Measurements from ENCODE around the gene ANKRD1. TPM values are rescaled to one million over a fixed set of nuclear protein-coding genes. Genes with fewer than 3 reads are reported as not detected.
"Not testable (repeated sequence)": the region's sequence is repeated elsewhere in the genome, so short reads cannot be mapped to it uniquely, and the experiment has no call there.

The ANKRD1 gene
- polyA plus RNA-seq (2014; cell fraction: cytosol; rRNA removed), result not detected in 2 replicates
- not detected in 2 replicates for polyA plus RNA-seq (2014; cell fraction: nucleus; rRNA removed)

GRCh38 chr10:90920986-90921666 is at the start of gene ANKRD1:
Gene ANKRD1 (minus strand): TSS chr10:90921087. CDS start chr10:90921027, 60 bp downstream.
- DNase-seq (ENCODE audit: low spot score), result no peak

GRCh38 chr10:90969947-90970673 is 49.2 kb upstream of the ANKRD1 start:
- DNase-seq (ENCODE audit: low spot score), result no peak

GRCh38 chr10:90969121-90969534 is 48.2 kb upstream of the ANKRD1 start:
- no peak for DNase-seq (ENCODE audit: low spot score)

- no peak for DNase-seq (ENCODE audit: low spot score)
Measured at GRCh38 chr10:90968328-90969081, 47.6 kb upstream of the ANKRD1 start.

- DNase-seq (ENCODE audit: low spot score), result no peak
Measured at GRCh38 chr10:90967865-90968264, 47.0 kb upstream of the ANKRD1 start.

GRCh38 chr10:90966146-90966545 is 45.3 kb upstream of the ANKRD1 start:
- no peak for DNase-seq (ENCODE audit: low spot score)

- DNase-seq (ENCODE audit: low spot score), result peak; percentile 32
Measured at GRCh38 chr10:90965720-90966119, 44.8 kb upstream of the ANKRD1 start.

DNA sequence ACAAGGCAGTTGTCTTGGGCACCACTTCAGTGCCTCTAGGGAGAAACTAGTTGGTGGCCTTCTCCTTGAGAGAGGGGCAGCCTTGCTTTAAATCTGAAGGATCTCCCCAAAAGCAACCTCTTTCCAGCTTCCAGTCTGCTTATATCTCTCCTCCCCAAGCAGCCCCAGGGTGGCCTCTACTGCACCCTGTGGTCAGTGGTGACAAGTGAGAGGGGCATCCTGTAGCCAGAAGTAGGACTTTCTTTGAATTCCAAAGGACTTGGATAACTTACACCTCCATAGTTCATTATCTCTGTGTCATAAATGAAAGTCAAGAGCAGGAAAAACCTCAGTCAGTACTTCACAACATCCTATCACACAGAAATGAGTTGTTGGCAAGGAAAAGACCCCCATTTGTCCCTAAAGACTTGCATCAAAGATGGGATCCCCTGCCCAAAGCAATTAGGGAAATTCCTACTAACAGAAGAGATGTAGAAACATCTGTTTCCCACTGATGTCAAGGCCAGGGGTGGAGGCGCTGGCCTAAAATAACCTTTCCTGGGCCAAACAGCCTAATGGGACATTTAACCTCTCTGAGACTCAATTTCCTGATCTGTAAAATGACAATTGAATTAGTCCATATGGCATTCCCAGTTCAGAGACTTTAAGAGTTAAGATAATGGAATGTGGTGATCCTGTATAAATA is 44.0 kb upstream of the ANKRD1 start:
- DNase-seq (ENCODE audit: low spot score), result peak; percentile 31

DNA sequence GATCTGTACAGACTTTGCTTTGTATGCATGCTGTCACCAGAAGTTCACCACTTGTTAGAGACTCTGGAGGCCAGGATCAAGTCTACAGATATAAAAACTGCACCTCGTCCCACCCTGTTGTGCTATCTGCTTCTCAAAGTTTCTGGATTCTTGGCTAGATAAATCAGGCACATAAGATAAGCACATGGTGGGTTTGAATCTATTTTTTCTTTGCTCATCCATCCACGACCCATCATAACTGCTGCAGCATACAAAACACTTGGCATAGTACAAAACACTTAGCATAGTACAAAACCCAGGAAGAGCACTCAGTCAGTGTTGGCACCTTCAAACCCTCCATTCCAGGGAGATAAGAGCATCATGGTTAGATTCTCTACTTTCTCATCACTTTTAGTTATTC is 42.4 kb upstream of the ANKRD1 start:
- no peak for DNase-seq (ENCODE audit: low spot score)

GRCh38 chr10:90960355-90960814 is 39.5 kb upstream of the ANKRD1 start:
- DNase-seq (ENCODE audit: low spot score), result no peak

DNA sequence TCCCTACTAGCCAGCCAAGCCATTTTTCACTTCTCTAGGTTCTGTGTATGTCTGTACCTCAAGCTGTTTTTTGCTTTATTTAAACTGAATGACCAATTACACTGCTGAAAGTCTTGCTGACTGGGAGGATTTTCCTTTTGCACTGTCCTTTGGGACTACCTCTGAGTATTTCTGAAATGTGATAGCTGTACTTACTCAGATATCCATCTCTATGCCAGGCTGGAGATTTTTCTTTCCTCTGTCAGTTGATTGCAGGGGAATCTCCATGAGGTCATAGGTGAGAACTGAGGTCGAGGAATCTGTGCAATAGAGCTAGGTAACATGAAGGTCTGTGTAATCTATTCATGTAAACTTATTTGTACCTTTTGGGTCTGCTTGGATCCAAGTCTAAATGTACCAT is 38.9 kb upstream of the ANKRD1 start:
- DNase-seq (ENCODE audit: low spot score), result no peak

GRCh38 chr10:90958781-90959180 is 37.9 kb upstream of the ANKRD1 start:
- no peak for DNase-seq (ENCODE audit: low spot score)

DNA sequence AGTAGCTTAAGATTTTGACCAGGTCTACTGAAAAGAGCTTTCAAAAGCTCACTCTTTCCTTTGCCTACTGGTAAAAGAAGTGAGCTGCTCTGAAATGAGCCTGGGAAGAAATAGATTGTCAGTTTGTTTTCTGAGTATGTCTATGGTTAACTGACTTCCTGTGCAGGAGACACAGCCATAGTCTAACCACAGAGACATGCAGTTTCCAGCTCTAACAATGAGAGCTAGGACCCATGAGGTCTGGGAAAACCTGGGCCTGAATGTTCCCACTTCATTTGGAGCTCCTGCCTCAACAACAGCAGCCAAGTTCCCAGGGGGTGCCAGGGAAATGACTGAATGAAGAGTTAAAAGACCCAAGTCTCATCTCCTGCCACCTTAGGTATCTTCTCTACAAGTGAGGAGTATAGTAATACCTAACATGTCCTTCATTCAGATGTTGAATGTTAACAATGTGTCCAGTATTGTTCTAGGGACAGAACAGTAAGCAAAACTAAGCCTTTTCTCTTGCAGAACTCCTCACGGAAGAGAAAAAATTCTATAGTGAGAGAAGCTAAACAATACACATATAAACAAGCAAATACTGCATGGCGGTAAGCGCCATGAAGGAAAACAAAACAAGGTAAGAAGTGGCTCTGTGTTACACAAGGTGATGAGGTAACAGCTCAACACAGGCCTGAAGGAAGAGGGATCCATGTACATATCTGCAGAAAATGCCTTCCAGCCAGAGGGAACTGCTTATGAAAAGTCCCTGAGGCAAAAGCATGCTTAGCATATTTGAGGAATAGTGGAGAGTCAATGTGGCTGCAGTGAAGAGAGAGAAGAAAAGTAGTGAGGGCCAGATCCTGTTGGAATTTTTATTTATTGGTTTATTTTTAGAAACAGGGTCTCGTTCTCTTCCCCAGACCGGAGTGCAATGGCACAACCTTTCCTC is 26.4 kb upstream of the ANKRD1 start:
- no peak for DNase-seq (ENCODE audit: low spot score)

DNA sequence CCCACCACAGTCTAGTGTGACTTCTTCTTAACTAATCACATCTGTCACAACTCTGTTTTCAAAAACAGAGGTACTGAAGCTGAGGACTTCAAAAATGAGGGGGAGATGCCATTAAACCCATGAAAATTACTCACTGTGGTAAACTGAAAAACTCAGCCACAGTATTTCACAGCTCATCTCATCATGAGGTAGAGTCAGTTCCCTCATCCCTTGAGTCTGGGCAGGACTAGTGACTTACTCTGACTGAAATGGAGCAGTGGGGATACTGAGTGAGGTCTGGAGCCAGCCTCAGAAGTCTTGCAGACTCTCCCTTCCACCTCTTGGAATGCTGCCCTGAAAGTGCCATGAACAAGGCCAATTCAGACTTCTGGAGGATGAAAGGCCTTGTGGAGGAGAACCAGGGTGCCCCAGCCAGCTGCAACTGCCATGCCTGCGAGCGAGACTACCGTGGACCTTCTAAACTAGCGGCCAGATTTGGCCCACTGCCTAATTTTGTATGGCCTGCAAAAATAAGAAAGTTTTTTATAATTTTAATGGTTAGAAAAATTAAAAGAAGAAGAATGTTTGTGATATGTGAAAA is 24.7 kb upstream of the ANKRD1 start:
- no peak for DNase-seq (ENCODE audit: low spot score)

- DNase-seq (ENCODE audit: low spot score), result no peak
Measured at GRCh38 chr10:90944749-90945148, 23.9 kb upstream of the ANKRD1 start.

DNA sequence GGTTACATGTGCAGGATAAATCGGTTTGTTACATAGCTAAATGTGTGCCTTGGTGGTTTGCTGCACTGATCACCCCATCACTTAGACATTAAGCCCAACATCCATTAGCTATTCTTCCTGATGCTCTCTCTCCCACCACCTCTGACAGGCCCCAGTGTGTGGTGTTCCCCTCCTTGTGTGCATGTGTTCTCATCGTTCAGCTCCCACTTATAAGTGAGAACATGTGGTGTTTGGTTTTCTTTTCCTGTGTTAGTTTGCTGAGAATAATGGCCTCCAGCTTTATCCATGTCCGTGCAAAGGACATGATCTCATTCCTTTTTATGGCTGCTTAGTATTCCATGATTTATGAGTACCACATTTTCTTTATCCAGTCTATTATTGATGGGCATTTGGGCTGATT is 22.1 kb upstream of the ANKRD1 start:
- not testable (repeated sequence) for DNase-seq (ENCODE audit: low spot score)

DNA sequence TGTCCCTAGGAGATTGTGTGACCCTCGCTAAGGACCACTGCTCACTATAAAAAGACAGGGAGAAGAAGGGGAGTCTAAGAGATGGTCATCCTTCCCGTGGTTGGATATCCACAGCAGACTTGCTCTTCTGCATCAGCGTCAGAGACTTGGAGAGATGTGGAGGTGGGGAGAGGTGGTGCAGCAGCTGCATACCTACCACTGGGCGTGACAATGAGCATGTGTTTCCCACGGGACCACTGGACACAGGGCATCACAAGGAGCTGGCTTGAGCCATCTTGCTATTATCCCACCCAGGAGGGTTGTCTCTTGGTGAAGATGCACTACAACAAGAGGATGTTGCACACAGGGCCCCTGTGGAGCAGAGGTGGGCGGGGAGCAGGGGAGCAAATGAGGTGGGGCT is 18.8 kb upstream of the ANKRD1 start:
- no peak for DNase-seq (ENCODE audit: low spot score)

DNA sequence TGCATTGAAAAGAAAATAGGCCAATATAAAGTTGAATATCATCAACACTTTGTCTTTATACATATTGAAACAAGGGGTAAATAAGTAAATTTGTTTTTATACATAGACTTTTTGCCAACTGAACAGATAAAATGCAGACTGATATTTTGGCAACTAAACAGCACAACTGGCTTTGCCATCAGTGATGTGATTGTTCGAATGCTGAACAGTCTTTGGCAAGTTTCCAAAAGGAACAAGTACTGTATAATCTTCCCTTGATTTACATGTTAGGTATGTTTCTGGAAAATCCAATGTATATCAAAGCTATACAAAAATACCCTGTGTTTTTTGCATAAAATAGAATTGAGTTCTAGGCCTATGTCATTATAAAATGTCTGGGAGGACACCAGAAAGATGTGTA is 18.2 kb upstream of the ANKRD1 start:
- no peak for DNase-seq (ENCODE audit: low spot score)

- no peak for DNase-seq (ENCODE audit: low spot score)
Measured at GRCh38 chr10:90937645-90938258, 16.9 kb upstream of the ANKRD1 start.

DNA sequence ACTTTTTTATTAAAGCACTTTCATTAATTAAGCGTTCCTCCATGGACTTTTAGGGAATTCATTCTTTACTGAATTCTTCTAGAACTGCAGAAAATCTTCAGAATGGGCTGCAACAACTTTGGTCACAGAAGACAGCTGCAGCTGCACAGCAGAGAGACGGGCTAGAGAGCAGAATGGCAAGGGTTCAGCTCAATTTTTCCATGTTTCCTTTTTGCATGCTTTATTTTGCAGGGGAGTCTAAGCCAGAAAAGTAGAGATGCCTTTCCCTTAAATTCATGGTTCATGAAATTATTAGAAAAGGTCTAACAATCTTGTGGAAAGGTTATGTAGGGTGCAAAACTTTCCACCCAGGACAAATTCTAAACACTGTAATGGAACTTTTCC is 15.4 kb upstream of the ANKRD1 start:
- DNase-seq (ENCODE audit: low spot score), result no peak
